ENCODE results near the gene CCR5AS.
"Not testable (repeated sequence)": the region's sequence is repeated elsewhere in the genome, so short reads cannot be mapped to it uniquely, and the experiment has no call there.

CCR5AS gene

DNA sequence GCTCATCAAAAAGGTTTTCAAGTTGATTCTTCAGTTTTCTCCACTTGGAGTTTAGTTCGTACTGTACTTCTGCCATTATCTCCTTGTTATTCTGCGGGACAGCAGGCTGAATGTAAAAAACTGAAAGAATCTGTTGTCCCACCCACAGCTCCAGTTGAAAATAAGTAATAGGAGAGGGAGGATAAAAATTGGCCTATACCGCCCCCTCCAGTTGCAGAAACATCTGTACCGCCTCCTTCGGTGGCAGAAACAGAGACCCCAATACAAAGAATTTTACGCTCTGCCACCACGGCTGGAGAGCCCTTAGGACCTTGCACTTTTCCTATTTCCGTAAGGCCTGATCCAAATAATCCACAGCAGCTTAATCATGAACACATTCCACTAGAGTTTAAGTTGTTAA, 20.5 kb upstream of the CCR5AS start:
- not testable (repeated sequence) for H2AFZ ChIP-seq (ENCODE audit: low read depth, low read length); H3K27me3 ChIP-seq (ENCODE audit: insufficient read depth, low read length, poor library complexity); H3K9me3 ChIP-seq (ENCODE audit: insufficient read depth, low read length, severe bottlenecking); H3K9ac ChIP-seq (ENCODE audit: low read depth, low read length); H3K4me2 ChIP-seq (ENCODE audit: insufficient read depth, low read length); H3K36me3 ChIP-seq (ENCODE audit: insufficient read depth, low read length); H3K4me3 ChIP-seq (ENCODE audit: low read depth in 1 of 2, low read length in 2 of 2); H4K20me1 ChIP-seq (ENCODE audit: insufficient read depth, low read length); ATAC-seq (ENCODE audit: insufficient read depth, low read depth); H3K79me2 ChIP-seq (ENCODE audit: insufficient read depth, low read length)
- TF ChIP-seq, protein P1, sequence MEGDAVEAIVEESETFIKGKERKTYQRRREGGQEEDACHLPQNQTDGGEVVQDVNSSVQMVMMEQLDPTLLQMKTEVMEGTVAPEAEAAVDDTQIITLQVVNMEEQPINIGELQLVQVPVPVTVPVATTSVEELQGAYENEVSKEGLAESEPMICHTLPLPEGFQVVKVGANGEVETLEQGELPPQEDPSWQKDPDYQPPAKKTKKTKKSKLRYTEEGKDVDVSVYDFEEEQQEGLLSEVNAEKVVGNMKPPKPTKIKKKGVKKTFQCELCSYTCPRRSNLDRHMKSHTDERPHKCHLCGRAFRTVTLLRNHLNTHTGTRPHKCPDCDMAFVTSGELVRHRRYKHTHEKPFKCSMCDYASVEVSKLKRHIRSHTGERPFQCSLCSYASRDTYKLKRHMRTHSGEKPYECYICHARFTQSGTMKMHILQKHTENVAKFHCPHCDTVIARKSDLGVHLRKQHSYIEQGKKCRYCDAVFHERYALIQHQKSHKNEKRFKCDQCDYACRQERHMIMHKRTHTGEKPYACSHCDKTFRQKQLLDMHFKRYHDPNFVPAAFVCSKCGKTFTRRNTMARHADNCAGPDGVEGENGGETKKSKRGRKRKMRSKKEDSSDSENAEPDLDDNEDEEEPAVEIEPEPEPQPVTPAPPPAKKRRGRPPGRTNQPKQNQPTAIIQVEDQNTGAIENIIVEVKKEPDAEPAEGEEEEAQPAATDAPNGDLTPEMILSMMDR (IDR thresholded peaks at IDR 0.05; ENCODE audit: borderline replicate concordance, extremely low read depth, low read length, poor library complexity, severe bottlenecking): peak; percentile 50
- peak; percentile 42 for DNase-seq
- Histone ChIP-seq H3K4me1 (ENCODE audit: insufficient read depth, low read length) (peaks cover 32% of the 10 kb centered on the region), H3K27ac (ENCODE audit: low read length) (peak overlapping the region; percentile 73)

DNA sequence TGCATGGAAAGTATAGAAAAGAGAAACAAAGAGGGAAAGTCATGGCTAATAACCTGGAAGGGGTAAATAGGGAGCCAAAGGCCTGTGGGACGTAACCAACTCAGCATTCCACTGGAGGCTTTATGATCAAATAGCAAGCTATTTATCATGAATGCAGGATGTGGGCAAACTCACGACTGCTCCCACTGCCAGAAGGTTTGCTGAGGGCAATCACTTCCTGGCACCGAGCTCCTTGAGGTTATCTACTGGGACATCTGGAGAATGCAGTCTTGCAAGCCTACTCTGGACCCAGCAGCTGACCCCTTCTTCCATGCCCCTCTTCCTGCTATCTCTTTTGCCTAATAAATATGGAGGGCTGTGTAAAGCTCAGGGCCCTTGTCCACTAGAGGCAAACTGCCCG, 19.6 kb upstream of the CCR5AS start:
- Histone ChIP-seq H3K4me1 (ENCODE audit: insufficient read depth, low read length) (peaks cover 31% of the 10 kb centered on the region), H3K4me2 (ENCODE audit: insufficient read depth, low read length) (0 out of 2 replicates have a peak overlapping the region, but pooled peaks have one; percentile 0), H3K27ac (ENCODE audit: low read length) (peak overlapping the region; percentile 73)
- H4K20me1 ChIP-seq (ENCODE audit: insufficient read depth, low read length); H3K9ac ChIP-seq (ENCODE audit: low read depth, low read length); H2AFZ ChIP-seq (ENCODE audit: low read depth, low read length); H3K27me3 ChIP-seq (ENCODE audit: insufficient read depth, low read length, poor library complexity); H3K9me3 ChIP-seq (ENCODE audit: insufficient read depth, low read length, severe bottlenecking); H3K4me3 ChIP-seq (ENCODE audit: low read depth in 1 of 2, low read length in 2 of 2); H3K79me2 ChIP-seq (ENCODE audit: insufficient read depth, low read length); H3K36me3 ChIP-seq (ENCODE audit: insufficient read depth, low read length): not testable (repeated sequence)
- TF ChIP-seq, protein P1 (IDR thresholded peaks at IDR 0.05; ENCODE audit: borderline replicate concordance, extremely low read depth, low read length, poor library complexity, severe bottlenecking): peak; percentile 12
- DNase-seq: peak; percentile 76
- peak; percentile 68 for ATAC-seq (ENCODE audit: insufficient read depth, low read depth)

DNA sequence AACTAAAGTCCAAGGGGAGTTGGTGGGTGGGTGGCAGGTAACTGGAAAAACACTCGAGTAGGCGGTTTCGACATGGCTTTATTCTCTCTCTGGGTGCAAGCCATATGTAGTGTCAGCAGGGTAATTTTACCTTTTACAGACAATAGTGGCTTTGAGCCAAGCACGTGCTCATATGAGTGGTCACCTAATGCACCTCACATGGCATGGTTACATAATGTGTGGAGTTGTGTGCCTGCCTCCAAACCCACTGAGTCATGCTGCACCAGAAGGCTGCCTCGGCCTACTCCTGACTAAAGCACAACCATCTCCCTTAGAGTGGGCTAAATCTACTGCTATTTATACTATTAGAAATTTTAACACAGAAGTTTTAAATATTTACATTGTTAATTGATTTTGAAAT, 16.7 kb upstream of the CCR5AS start:
- no peaks in the 10 kb centered on the region for H3K79me2 ChIP-seq (ENCODE audit: insufficient read depth, low read length)
- H3K9ac ChIP-seq (ENCODE audit: low read depth, low read length): no peak overlapping the region
- no peak overlapping the region for H3K4me2 ChIP-seq (ENCODE audit: insufficient read depth, low read length)
- H3K36me3 ChIP-seq (ENCODE audit: insufficient read depth, low read length): no peaks in the 10 kb centered on the region
- no peaks in the 10 kb centered on the region for H3K9me3 ChIP-seq (ENCODE audit: insufficient read depth, low read length, severe bottlenecking)
- TF ChIP-seq, protein P1 (IDR thresholded peaks at IDR 0.05; ENCODE audit: borderline replicate concordance, extremely low read depth, low read length, poor library complexity, severe bottlenecking): no peak
- no peak for TF ChIP-seq EZH2 (IDR thresholded peaks at IDR 0.05; ENCODE audit: borderline replicate concordance, low read depth, low read length, severe bottlenecking)
- H3K4me1 ChIP-seq (ENCODE audit: insufficient read depth, low read length): peaks cover 31% of the 10 kb centered on the region
- no peaks in the 10 kb centered on the region for H4K20me1 ChIP-seq (ENCODE audit: insufficient read depth, low read length)
- no peak overlapping the region for H3K4me3 ChIP-seq (ENCODE audit: low read depth in 1 of 2, low read length in 2 of 2)
- H3K27me3 ChIP-seq (ENCODE audit: insufficient read depth, low read length, poor library complexity): no peaks in the 10 kb centered on the region
- ATAC-seq (ENCODE audit: insufficient read depth, low read depth): no peak
- no peak overlapping the region for H2AFZ ChIP-seq (ENCODE audit: low read depth, low read length)
- H3K27ac ChIP-seq (ENCODE audit: low read length): peak overlapping the region; percentile 43; the same call in 1 of the 2 replicates
- DNase-seq: no peak

DNA sequence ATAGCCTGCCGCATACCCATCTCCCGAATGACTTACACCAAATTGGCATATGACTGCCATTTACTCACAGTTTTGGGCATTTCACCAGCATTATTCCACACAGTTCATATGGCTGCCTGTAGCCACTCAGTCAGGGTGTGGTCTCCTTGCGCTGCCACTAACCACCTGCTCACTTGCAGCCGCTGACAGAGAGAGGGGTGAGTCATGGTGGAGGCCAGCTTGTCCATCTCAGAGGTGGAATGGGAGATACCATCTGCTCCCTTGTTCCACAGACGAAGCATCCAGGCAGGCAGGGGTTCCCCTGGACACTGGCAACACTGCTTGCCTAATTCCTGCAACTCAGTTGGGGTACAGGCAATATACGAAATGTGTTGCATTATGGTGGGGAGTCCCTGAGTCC, 15.8 kb upstream of the CCR5AS start:
- no peaks in the 10 kb centered on the region for H4K20me1 ChIP-seq (ENCODE audit: insufficient read depth, low read length)
- no peak overlapping the region for H2AFZ ChIP-seq (ENCODE audit: low read depth, low read length)
- DNase-seq (no peak), ATAC-seq (ENCODE audit: insufficient read depth, low read depth) (no peak)
- no peaks in the 10 kb centered on the region for H3K36me3 ChIP-seq (ENCODE audit: insufficient read depth, low read length)
- no peaks in the 10 kb centered on the region for H3K27me3 ChIP-seq (ENCODE audit: insufficient read depth, low read length, poor library complexity)
- no peak overlapping the region for H3K4me2 ChIP-seq (ENCODE audit: insufficient read depth, low read length)
- peaks cover 25% of the 10 kb centered on the region for H3K4me1 ChIP-seq (ENCODE audit: insufficient read depth, low read length)
- no peaks in the 10 kb centered on the region for H3K9me3 ChIP-seq (ENCODE audit: insufficient read depth, low read length, severe bottlenecking)
- TF ChIP-seq, protein P1 (IDR thresholded peaks at IDR 0.05; ENCODE audit: borderline replicate concordance, extremely low read depth, low read length, poor library complexity, severe bottlenecking): no peak
- no peak for TF ChIP-seq EZH2 (IDR thresholded peaks at IDR 0.05; ENCODE audit: borderline replicate concordance, low read depth, low read length, severe bottlenecking)
- no peak overlapping the region for H3K9ac ChIP-seq (ENCODE audit: low read depth, low read length)
- no peaks in the 10 kb centered on the region for H3K79me2 ChIP-seq (ENCODE audit: insufficient read depth, low read length)
- H3K27ac ChIP-seq (ENCODE audit: low read length): no peak overlapping the region
- H3K4me3 ChIP-seq (ENCODE audit: low read depth in 1 of 2, low read length in 2 of 2): no peak overlapping the region
